Thyroid gland (tissue), 4 donors: Measurements from ENCODE around the gene PLA2G2D.

ENCODE experiments used
- POLR2A ChIP-seq, 2 donors: fragments of 450-650 bp; IDR thresholded peaks; one replicate each; pipeline ENCODE4 v1.6.1; 2017; ENCODE audit warnings: antibody characterized with exemption in 2 of 2, mild to moderate bottlenecking in 2 of 2, moderate library complexity in 1 of 2
- TF ChIP-seq, protein P1 (sequence below), 6 experiments: fragments of 200-600 bp in 3 of 6; fragments of 450-650 bp in 3 of 6; sonication (generic) in 3 of 6; IDR thresholded peaks; one replicate each; pipeline ENCODE4 v1.5.1; 2016 to 2019; ENCODE audit warnings: antibody characterized with exemption in 6 of 6, mild to moderate bottlenecking in 2 of 6, inconsistent platforms in 1 of 6, moderate library complexity in 1 of 6

GRCh38 chr1:20099533-20099932, 19.8 kb downstream of the PLA2G2D start:
- TF ChIP-seq, protein P1, sequence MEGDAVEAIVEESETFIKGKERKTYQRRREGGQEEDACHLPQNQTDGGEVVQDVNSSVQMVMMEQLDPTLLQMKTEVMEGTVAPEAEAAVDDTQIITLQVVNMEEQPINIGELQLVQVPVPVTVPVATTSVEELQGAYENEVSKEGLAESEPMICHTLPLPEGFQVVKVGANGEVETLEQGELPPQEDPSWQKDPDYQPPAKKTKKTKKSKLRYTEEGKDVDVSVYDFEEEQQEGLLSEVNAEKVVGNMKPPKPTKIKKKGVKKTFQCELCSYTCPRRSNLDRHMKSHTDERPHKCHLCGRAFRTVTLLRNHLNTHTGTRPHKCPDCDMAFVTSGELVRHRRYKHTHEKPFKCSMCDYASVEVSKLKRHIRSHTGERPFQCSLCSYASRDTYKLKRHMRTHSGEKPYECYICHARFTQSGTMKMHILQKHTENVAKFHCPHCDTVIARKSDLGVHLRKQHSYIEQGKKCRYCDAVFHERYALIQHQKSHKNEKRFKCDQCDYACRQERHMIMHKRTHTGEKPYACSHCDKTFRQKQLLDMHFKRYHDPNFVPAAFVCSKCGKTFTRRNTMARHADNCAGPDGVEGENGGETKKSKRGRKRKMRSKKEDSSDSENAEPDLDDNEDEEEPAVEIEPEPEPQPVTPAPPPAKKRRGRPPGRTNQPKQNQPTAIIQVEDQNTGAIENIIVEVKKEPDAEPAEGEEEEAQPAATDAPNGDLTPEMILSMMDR (IDR thresholded peaks at IDR 0.05): no peak
- TF ChIP-seq POLR2A (IDR thresholded peaks at IDR 0.05): no peak
